Neural progenitor cell (in vitro differentiated cells): ENCODE data around the gene MAP3K9. TPM values are rescaled to one million over a fixed set of nuclear protein-coding genes. Genes with fewer than 3 reads are reported as not detected.
A peak's percentile ranks its signal among the peaks of the same experiment; 100 is the strongest.

ENCODE experiments used
- DNase-seq: peaks from one replicate; pipeline ENCODE4 v3.0.0-alpha.2; 2016; ENCODE audit warnings: low spot score
- H2AFZ ChIP-seq: fragments of 200-600 bp; sonication (generic); replicated peaks from 2 replicates; pipeline ENCODE4 v1.6.1; 2016; ENCODE audit warnings: antibody characterized with exemption
- H3F3A ChIP-seq: fragments of 200-600 bp; sonication (generic); 2 replicates; pipeline ENCODE4 v1.6.1; 2016; ENCODE audit warnings: antibody characterized with exemption, low read depth
- H3K27ac ChIP-seq: fragments of 200-600 bp; sonication (generic); 2 replicates; pipeline ENCODE4 v1.5.1; 2016; ENCODE audit warnings: mild to moderate bottlenecking
- H3K27me3 ChIP-seq: fragments of 200-600 bp; sonication (generic); 2 replicates; pipeline ENCODE4 v1.6.1; 2016; ENCODE audit warnings: mild to moderate bottlenecking, moderate library complexity
- H3K36me3 ChIP-seq: fragments of 200-600 bp; sonication (generic); 2 replicates; pipeline ENCODE4 v1.5.1; 2016
- H3K4me1 ChIP-seq: fragments of 200-600 bp; sonication (generic); 2 replicates; pipeline ENCODE4 v1.6.1; 2016; ENCODE audit warnings: mixed run types
- H3K4me2 ChIP-seq: fragments of 200-600 bp; sonication (generic); 2 replicates; pipeline ENCODE4 v1.6.1; 2016
- H3K4me3 ChIP-seq: fragments of 200-600 bp; sonication (generic); 2 replicates; pipeline ENCODE4 v1.5.1; 2016
- H3K79me2 ChIP-seq: fragments of 200-600 bp; sonication (generic); 2 replicates; pipeline ENCODE4 v1.6.1; 2016; ENCODE audit warnings: low read depth
- H3K9ac ChIP-seq: fragments of 200-600 bp; sonication (generic); 2 replicates; pipeline ENCODE4 v1.6.1; 2016
- H3K9me3 ChIP-seq: fragments of 200-600 bp; sonication (generic); 2 replicates; pipeline ENCODE4 v1.5.1; 2016; ENCODE audit warnings: low read depth
- H4K20me1 ChIP-seq: fragments of 200-600 bp; sonication (generic); 2 replicates; pipeline ENCODE4 v1.6.1; 2016; ENCODE audit warnings: low read depth
- H3K27ac Mint-ChIP-seq: 3 replicates; pipeline ENCODE4 v1.8.0; 2021; ENCODE audit warnings: mixed read lengths
- H3K27me3 Mint-ChIP-seq: 2 replicates; pipeline ENCODE4 v1.8.0; 2022; ENCODE audit warnings: low read depth, mild to moderate bottlenecking, inconsistent platforms, moderate library complexity, mixed read lengths; ENCODE audit not compliant: insufficient read depth
- H3K36me3 Mint-ChIP-seq: 3 replicates; pipeline ENCODE4 v1.8.0; 2021; ENCODE audit warnings: mixed read lengths
- H3K4me1 Mint-ChIP-seq: 3 replicates; pipeline ENCODE4 v1.8.0; 2021; ENCODE audit warnings: mixed read lengths
- H3K4me3 Mint-ChIP-seq: 3 replicates; pipeline ENCODE4 v1.8.0; 2021; ENCODE audit warnings: mild to moderate bottlenecking, moderate library complexity, mixed read lengths
- H3K9me3 Mint-ChIP-seq: 3 replicates; pipeline ENCODE4 v1.8.0; 2020; ENCODE audit warnings: mixed read lengths
- CTCF ChIP-seq: fragments of 200-600 bp; sonication (generic); IDR thresholded peaks from 2 replicates; pipeline ENCODE4 v1.5.1; 2017; ENCODE audit warnings: antibody characterized with exemption, mild to moderate bottlenecking
- EZH2 ChIP-seq: fragments of 200-600 bp; sonication (generic); IDR thresholded peaks from 2 replicates; pipeline ENCODE4 v1.6.1; 2017; ENCODE audit warnings: antibody characterized with exemption, mild to moderate bottlenecking, moderate library complexity
- EZH2phosphoT487 ChIP-seq: fragments of 200-600 bp; sonication (generic); IDR thresholded peaks from 2 replicates; pipeline ENCODE4 v1.6.1; 2017; ENCODE audit warnings: antibody characterized with exemption
- total RNA-seq: library from RNA; depleted of rRNA; stranded (reverse); fragments of >200 nt; gene quantifications from 2 replicates; pipeline ENCODE4 v1.2.3, GENCODE V29; 2015; ENCODE audit warnings: low replicate concordance

MAP3K9 gene
- total RNA-seq, 1 donor from 2014 or later = 14.9 TPM

GRCh38 chr14:70812124-70812818 lies 3.0 kb upstream of the MAP3K9 start:
- Histone ChIP-seq H3K27me3 (no peaks in the 10 kb centered on the region), H3K9me3 (no peaks in the 10 kb centered on the region), H3K79me2 (peaks cover 62% of the 10 kb centered on the region), H3K4me1 (peaks cover 41% of the 10 kb centered on the region), H3K27ac (no peak overlapping the region), H3K4me2 (peak overlapping the region; percentile 92), H3K4me3 (peak overlapping the region; percentile 79), H3K36me3 (no peaks in the 10 kb centered on the region), H4K20me1 (peaks cover 9% of the 10 kb centered on the region), H2AFZ (no peak overlapping the region), H3F3A (peaks cover 51% of the 10 kb centered on the region), H3K9ac (no peak overlapping the region)
- no peaks in the 10 kb centered on the region for H3K36me3 Mint-ChIP-seq
- H3K4me1 Mint-ChIP-seq = peaks cover 13% of the 10 kb centered on the region
- TF ChIP-seq EZH2 = no peak
- TF ChIP-seq CTCF = no peak
- no peak for TF ChIP-seq EZH2phosphoT487
- no peak overlapping the region for H3K27ac Mint-ChIP-seq
- H3K4me3 Mint-ChIP-seq = no peak overlapping the region
- DNase-seq = no peak
- H3K9me3 Mint-ChIP-seq = no peaks in the 10 kb centered on the region
- peaks cover 2% of the 10 kb centered on the region for H3K27me3 Mint-ChIP-seq

GRCh38 chr14:70811578-70811977 lies 2.3 kb upstream of the MAP3K9 start:
- no peak overlapping the region for H3K4me3 Mint-ChIP-seq
- Histone ChIP-seq H3K36me3 (no peaks in the 10 kb centered on the region), H3K4me2 (peak overlapping the region; percentile 92), H3K9me3 (no peaks in the 10 kb centered on the region), H4K20me1 (peaks cover 16% of the 10 kb centered on the region), H3K4me3 (peak overlapping the region; percentile 79), H3K27me3 (no peaks in the 10 kb centered on the region), H3K4me1 (peaks cover 34% of the 10 kb centered on the region), H2AFZ (no peak overlapping the region), H3K79me2 (peaks cover 69% of the 10 kb centered on the region), H3K9ac (no peak overlapping the region), H3K27ac (no peak overlapping the region), H3F3A (peaks cover 44% of the 10 kb centered on the region)
- H3K4me1 Mint-ChIP-seq = peaks cover 15% of the 10 kb centered on the region
- peaks cover 2% of the 10 kb centered on the region for H3K27me3 Mint-ChIP-seq
- H3K27ac Mint-ChIP-seq = no peak overlapping the region
- DNase-seq = no peak
- no peaks in the 10 kb centered on the region for H3K9me3 Mint-ChIP-seq
- no peak for TF ChIP-seq EZH2
- no peak for TF ChIP-seq CTCF
- no peak for TF ChIP-seq EZH2phosphoT487
- no peaks in the 10 kb centered on the region for H3K36me3 Mint-ChIP-seq

- Histone ChIP-seq H3K79me2 (peaks cover 74% of the 10 kb centered on the region), H3K27me3 (no peaks in the 10 kb centered on the region), H3K27ac (no peak overlapping the region), H3K9ac (no peak overlapping the region), H3K4me1 (peaks cover 30% of the 10 kb centered on the region), H3K9me3 (no peaks in the 10 kb centered on the region), H2AFZ (no peak overlapping the region), H3F3A (peaks cover 39% of the 10 kb centered on the region), H4K20me1 (peaks cover 21% of the 10 kb centered on the region), H3K4me3 (peak overlapping the region; percentile 79), H3K4me2 (peak overlapping the region; percentile 92), H3K36me3 (no peaks in the 10 kb centered on the region)
- no peak overlapping the region for H3K4me3 Mint-ChIP-seq
- H3K27me3 Mint-ChIP-seq = peaks cover 2% of the 10 kb centered on the region
- H3K36me3 Mint-ChIP-seq = no peaks in the 10 kb centered on the region
- DNase-seq = no peak
- TF ChIP-seq CTCF (no peak), EZH2phosphoT487 (no peak), EZH2 (no peak)
- H3K9me3 Mint-ChIP-seq = no peaks in the 10 kb centered on the region
- H3K27ac Mint-ChIP-seq = no peak overlapping the region
- peaks cover 12% of the 10 kb centered on the region for H3K4me1 Mint-ChIP-seq
Measured at GRCh38 chr14:70811050-70811449, 1.7 kb upstream of the MAP3K9 start.
